SU-DHL-6 (cell line): ENCODE results near the gene PDE6H.

Experiments
- EZH2phosphoT487 ChIP-seq: fragments of 200-600 bp; sonication (generic), shearing (Covaris generic); conservative IDR thresholded peaks from 2 replicates; pipeline ENCODE4 v1.6.1; 2018; ENCODE audit warnings: mild to moderate bottlenecking, antibody characterized with exemption, low read length, moderate library complexity, mixed read lengths
- TF ChIP-seq, protein P1 (sequence below): fragments of 200-600 bp; sonication (generic); IDR thresholded peaks from one replicate; pipeline ENCODE4 v1.5.1; 2017; ENCODE audit warnings: antibody characterized with exemption, mild to moderate bottlenecking, low read length, moderate library complexity; ENCODE audit not compliant: insufficient read depth, poor library complexity, severe bottlenecking

DNA sequence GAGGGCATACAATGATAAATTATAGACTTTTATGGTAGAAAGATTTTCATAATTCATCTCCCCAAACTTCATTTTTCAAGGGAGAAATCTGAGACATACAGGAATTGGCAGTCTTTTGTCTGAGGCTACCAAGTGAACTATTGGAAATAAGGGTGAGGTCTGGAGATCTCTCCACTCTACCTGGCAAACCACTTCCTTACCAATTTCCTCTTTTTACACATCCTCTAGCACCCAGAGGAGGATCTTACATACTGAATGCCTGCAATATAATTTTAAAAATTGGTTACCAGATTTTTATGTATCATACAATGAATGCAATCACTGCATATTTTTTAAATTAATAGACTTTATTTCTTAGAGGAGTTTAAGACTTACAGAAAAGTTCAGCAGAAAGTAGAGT lies 6.6 kb downstream of the PDE6H start:
- TF ChIP-seq, protein P1, sequence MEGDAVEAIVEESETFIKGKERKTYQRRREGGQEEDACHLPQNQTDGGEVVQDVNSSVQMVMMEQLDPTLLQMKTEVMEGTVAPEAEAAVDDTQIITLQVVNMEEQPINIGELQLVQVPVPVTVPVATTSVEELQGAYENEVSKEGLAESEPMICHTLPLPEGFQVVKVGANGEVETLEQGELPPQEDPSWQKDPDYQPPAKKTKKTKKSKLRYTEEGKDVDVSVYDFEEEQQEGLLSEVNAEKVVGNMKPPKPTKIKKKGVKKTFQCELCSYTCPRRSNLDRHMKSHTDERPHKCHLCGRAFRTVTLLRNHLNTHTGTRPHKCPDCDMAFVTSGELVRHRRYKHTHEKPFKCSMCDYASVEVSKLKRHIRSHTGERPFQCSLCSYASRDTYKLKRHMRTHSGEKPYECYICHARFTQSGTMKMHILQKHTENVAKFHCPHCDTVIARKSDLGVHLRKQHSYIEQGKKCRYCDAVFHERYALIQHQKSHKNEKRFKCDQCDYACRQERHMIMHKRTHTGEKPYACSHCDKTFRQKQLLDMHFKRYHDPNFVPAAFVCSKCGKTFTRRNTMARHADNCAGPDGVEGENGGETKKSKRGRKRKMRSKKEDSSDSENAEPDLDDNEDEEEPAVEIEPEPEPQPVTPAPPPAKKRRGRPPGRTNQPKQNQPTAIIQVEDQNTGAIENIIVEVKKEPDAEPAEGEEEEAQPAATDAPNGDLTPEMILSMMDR: no peak
- TF ChIP-seq EZH2phosphoT487: no peak
